SKM-1 treated with dmso at 0.1 percent for 144 hours (cell line): Measurements from ENCODE around the gene ITFG1.

Experiments
- DNase-seq: peaks from one replicate; lab custom pipeline; 2025; ENCODE audit not compliant: unreplicated experiment; lab: John Stamatoyannopoulos, UW

Gene ITFG1

DNA sequence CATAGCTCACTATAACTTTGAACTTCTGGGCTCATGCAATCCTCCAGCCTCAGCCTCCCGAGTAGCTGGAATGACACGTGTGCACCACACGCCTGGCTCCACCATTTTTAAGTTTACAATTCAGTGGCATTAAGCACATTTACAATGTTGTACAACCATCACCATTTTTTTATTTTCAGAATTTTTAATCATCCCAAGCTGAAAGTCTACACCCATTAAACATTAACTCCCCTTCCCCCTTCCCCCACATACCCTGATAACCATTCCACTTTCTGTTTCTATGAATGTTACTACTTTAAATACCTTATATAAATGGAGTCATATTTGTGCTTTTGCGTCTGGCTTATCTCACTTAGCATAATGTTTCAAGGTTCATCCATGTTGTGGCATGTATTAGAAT, 335.1 kb downstream of the ITFG1 start:
- no peak for DNase-seq

- DNase-seq: no peak
Measured at GRCh38 chr16:47113130-47113529, 347.7 kb downstream of the ITFG1 start.

- DNase-seq: peak; percentile 3
Measured at GRCh38 chr16:47110939-47111338, 349.9 kb downstream of the ITFG1 start.

DNA sequence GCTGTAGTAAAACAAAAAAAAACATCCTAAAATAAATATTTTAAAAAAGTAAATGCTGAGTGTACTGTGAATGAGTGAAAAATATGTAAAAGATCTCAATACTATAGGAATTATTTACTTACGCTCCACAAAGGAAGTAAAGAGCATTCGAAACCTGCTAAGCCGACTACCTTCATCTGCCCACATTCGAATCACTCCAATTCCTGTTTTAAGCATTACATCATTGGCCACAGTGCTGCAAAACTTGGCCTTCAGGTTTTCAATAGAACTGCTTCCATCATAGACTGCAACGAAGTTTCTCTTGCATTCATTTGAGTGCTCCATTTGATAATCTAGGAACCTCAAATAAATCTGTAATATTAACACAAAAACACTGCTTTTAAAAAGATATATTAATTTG, 351.5 kb downstream of the ITFG1 start:
- no peak for DNase-seq
